GM19193 (cell line): Measurements from ENCODE around the gene ACTR1A.

ENCODE experiments used
- POLR2A ChIP-seq: IDR thresholded peaks from 4 replicates; pipeline ENCODE4 v1.6.1; 2011; ENCODE audit not compliant: insufficient read depth, insufficient read length; ENCODE audit errors: extremely low read depth

Gene ACTR1A

DNA sequence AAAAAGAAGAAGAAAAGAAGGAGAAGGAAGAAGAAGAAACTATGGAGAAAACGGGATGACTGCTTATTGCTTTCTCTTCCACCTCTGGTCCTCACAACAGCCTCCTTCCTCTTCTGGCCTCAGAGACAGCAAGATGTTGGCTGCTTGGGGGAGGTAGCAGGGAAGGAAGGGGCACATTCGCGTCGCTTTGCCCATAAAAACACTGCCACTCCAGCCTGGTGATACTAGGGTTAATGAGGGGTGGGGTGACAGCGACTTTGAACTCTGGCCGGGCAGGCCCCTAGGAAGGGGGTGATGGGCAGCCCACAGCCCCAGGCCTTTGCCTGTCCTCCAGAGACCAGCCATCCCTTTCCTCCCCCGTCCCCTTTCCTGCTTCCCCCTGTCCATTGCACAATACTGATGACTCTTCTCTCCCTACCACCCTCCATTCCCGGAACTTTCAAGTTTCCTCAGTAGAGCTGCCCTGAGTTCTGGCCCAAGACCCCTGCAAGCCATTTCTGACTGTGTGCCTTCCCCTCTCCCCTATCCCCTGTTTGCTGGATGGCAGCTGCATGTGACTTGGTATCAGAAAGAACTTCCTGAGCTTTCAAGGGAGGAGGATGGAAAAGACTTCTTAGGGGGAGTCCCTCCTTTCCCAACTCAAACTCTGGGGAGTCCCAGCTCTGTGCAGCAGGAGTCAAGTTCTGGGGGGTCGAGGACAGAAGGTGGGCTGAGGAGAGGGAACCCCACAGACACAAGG lies 67.9 kb downstream of the ACTR1A start:
- TF ChIP-seq POLR2A, result no peak

DNA sequence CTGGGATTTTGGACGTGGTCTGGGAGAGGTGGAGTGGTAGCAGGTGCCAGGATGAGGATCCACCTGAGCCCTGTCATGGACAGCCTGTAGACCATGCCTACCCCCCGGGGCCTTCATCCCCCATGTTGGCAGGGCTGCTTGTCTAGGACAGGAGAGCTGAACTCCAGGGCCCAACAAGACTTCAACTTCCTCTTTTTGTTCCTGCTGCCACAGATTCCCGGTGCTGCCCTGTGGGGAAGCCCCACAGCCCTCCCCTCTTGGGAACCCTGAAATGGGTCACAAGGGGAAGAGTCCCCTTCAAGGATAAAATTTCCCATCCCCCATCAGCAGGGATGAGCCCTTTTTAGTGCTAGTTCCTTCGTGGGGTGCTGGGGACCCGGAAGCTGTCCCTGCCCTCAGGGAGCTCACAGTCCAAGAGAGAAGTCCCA lies 68.9 kb downstream of the ACTR1A start:
- TF ChIP-seq POLR2A, result no peak

DNA sequence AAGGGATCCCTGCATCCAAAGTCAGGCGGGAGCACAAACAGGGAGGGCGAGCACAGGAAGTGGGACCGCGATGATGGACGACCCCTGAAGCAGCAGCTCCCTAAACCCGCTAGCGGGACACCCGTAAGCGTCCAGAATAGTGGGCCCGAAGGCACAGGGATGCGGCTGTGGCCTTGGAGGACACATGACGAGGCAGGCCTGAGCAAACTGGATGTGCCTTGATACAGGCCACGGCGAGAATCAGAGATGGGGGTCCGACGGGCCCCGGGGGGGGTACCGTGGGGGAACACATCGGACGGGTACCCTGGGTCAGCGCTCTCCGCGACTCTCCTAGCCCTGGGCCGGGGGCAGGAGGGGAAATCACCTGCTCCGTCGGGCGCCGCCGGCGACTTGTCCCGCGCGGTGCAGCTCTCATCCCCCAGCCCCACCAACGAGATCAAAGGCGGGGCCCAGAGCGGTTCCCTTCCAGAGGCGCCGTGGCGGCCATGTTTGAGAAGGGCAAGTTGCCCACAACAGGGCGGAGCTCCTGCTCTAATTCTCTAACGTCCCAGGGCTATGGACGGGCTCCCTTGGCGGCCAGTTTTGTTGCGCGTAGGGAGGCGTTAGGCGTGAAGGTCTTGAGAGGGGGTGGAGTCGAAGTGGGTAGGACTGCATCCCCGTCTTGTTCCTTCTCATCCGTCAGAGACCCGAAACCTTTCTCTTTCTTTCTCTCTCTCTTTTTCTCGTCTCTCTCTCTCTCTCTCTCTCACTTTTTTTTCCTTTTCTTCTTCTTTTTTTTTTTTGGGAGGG lies 70.2 kb downstream of the ACTR1A start, which contains the start of gene CUEDC2:
TSS of gene CUEDC2 (minus strand) at position 413 of the 789 bp plus-strand sequence. CDS start 7,386 bp downstream, outside the sequence.
- peak; percentile 74 for TF ChIP-seq POLR2A

- TF ChIP-seq POLR2A, result no peak
These were observed 70.9 kb downstream of the ACTR1A start for GRCh38 chr10:102431452-102432124.

GRCh38 chr10:102429468-102429867 lies 73.0 kb downstream of the ACTR1A start:
- TF ChIP-seq POLR2A, result no peak
